DND-41 (cell line): ENCODE data around the gene ARL16.

Source experiments
- ATAC-seq: fragments of 200-7000 bp; cut with Tn5 transposase; 3 replicates; pipeline ENCODE4 v1.9.1; 2021; ENCODE audit warnings: low read depth; ENCODE audit not compliant: insufficient read depth
- DNase-seq: peaks from one replicate; pipeline ENCODE4 v3.0.0-alpha.2; 2020
- H2AFZ ChIP-seq: 2 replicates; pipeline ENCODE4 v1.6.0; 2012; ENCODE audit warnings: low read depth, low read length
- H3K27ac ChIP-seq: 2 replicates; pipeline ENCODE4 v1.5.1; 2012; ENCODE audit warnings: low read length, inconsistent platforms
- H3K27me3 ChIP-seq: fragments of 200-600 bp; sonication (generic); 2 replicates; pipeline ENCODE4 v1.6.0; 2012; ENCODE audit warnings: low read length, mild to moderate bottlenecking, inconsistent platforms; ENCODE audit not compliant: insufficient read depth, poor library complexity
- H3K36me3 ChIP-seq: 2 replicates; pipeline ENCODE4 v1.5.1; 2012; ENCODE audit warnings: low read length, inconsistent platforms; ENCODE audit not compliant: insufficient read depth
- H3K4me1 ChIP-seq: 2 replicates; pipeline ENCODE4 v1.5.1; 2012; ENCODE audit warnings: mild to moderate bottlenecking, low read length; ENCODE audit not compliant: insufficient read depth
- H3K4me2 ChIP-seq: 2 replicates; pipeline ENCODE4 v1.6.0; 2012; ENCODE audit warnings: mild to moderate bottlenecking, moderate library complexity, low read length, inconsistent platforms; ENCODE audit not compliant: insufficient read depth
- H3K4me3 ChIP-seq, 2 experiments: fragments of 200-600 bp in 1 of 2; shearing (Covaris generic) in 1 of 2; 2 replicates each; pipeline ENCODE4 v1.5.1; 2012 to 2016; ENCODE audit warnings: inconsistent platforms in 2 of 2, low read length in 2 of 2, mild to moderate bottlenecking in 2 of 2, low read depth in 1 of 2, moderate library complexity in 1 of 2
- H3K79me2 ChIP-seq: 2 replicates; pipeline ENCODE4 v1.6.0; 2012; ENCODE audit warnings: low read length, inconsistent platforms; ENCODE audit not compliant: insufficient read depth
- H3K9ac ChIP-seq: 2 replicates; pipeline ENCODE4 v1.6.0; 2012; ENCODE audit warnings: low read depth, mild to moderate bottlenecking, inconsistent platforms, low read length, moderate library complexity
- H3K9me3 ChIP-seq: 2 replicates; pipeline ENCODE4 v1.5.1; 2012; ENCODE audit warnings: low read length, moderate library complexity, mild to moderate bottlenecking, inconsistent platforms; ENCODE audit not compliant: insufficient read depth, severe bottlenecking
- H4K20me1 ChIP-seq: 2 replicates; pipeline ENCODE4 v1.6.0; 2012; ENCODE audit warnings: low read length; ENCODE audit not compliant: insufficient read depth
- CTCF ChIP-seq: IDR thresholded peaks from 2 replicates; pipeline ENCODE4 v1.5.1; 2012; ENCODE audit warnings: borderline replicate concordance, low read length, moderate library complexity, mild to moderate bottlenecking; ENCODE audit not compliant: poor library complexity, severe bottlenecking; ENCODE audit errors: extremely low read depth
- EZH2 ChIP-seq: IDR thresholded peaks from 3 replicates; pipeline ENCODE4 v1.6.1; 2012; ENCODE audit warnings: borderline replicate concordance, low read depth, mild to moderate bottlenecking, moderate library complexity, low read length, inconsistent platforms; ENCODE audit not compliant: severe bottlenecking

ARL16 gene

GRCh38 chr17:81673561-81674258 lies 9.9 kb downstream of the ARL16 start:
- no peaks in the 10 kb centered on the region for H3K9me3 ChIP-seq
- H3K4me3 ChIP-seq, result no peak overlapping the region
- no peak overlapping the region for H3K4me2 ChIP-seq
- H3K27ac ChIP-seq, result no peak overlapping the region
- no peaks in the 10 kb centered on the region for H3K4me1 ChIP-seq
- peaks cover 13% of the 10 kb centered on the region for H4K20me1 ChIP-seq
- H2AFZ ChIP-seq, result no peak overlapping the region
- no peak for DNase-seq
- H3K27me3 ChIP-seq, result no peaks in the 10 kb centered on the region
- H3K9ac ChIP-seq, result no peak overlapping the region
- peaks cover 62% of the 10 kb centered on the region for H3K36me3 ChIP-seq
- ATAC-seq, result 0 out of 3 replicates have a peak, but pooled peaks have one; percentile 8
- H3K79me2 ChIP-seq, result peaks cover 17% of the 10 kb centered on the region
- TF ChIP-seq CTCF (no peak), EZH2 (no peak)

GRCh38 chr17:81672954-81673353 lies 10.6 kb downstream of the ARL16 start:
- DNase-seq, result no peak
- Histone ChIP-seq H3K79me2 (peaks cover 25% of the 10 kb centered on the region), H3K4me2 (no peak overlapping the region), H3K27me3 (no peaks in the 10 kb centered on the region), H3K4me3 (no peak overlapping the region), H3K9me3 (no peaks in the 10 kb centered on the region), H2AFZ (no peak overlapping the region), H3K4me1 (peaks cover 7% of the 10 kb centered on the region), H4K20me1 (peaks cover 13% of the 10 kb centered on the region), H3K9ac (no peak overlapping the region), H3K36me3 (peaks cover 70% of the 10 kb centered on the region), H3K27ac (no peak overlapping the region)
- no peak for ATAC-seq
- TF ChIP-seq EZH2 (no peak), CTCF (no peak)

- no peak overlapping the region for H2AFZ ChIP-seq
- peaks cover 13% of the 10 kb centered on the region for H4K20me1 ChIP-seq
- H3K9ac ChIP-seq, result no peak overlapping the region
- no peaks in the 10 kb centered on the region for H3K27me3 ChIP-seq
- no peak for TF ChIP-seq EZH2
- peaks cover 74% of the 10 kb centered on the region for H3K36me3 ChIP-seq
- H3K4me1 ChIP-seq, result peaks cover 12% of the 10 kb centered on the region
- DNase-seq (no peak), ATAC-seq (no peak)
- H3K4me2 ChIP-seq, result no peak overlapping the region
- no peaks in the 10 kb centered on the region for H3K9me3 ChIP-seq
- no peak overlapping the region for H3K27ac ChIP-seq
- H3K4me3 ChIP-seq, result no peak overlapping the region
- peaks cover 29% of the 10 kb centered on the region for H3K79me2 ChIP-seq
These were observed 11.1 kb downstream of the ARL16 start for GRCh38 chr17:81672504-81672903.

GRCh38 chr17:81667754-81668153 lies 15.8 kb downstream of the ARL16 start:
- no peak for ATAC-seq
- Histone ChIP-seq H3K27me3 (no peaks in the 10 kb centered on the region), H3K9ac (peak overlapping the region; percentile 99), H3K79me2 (peaks cover 53% of the 10 kb centered on the region), H3K4me3 (peak overlapping the region in 1 of 2 experiments; percentile 52; a peak in 3 of 4 replicates), H3K4me1 (peaks cover 31% of the 10 kb centered on the region), H3K27ac (0 out of 2 replicates have a peak overlapping the region, but pooled peaks have one; percentile 2), H3K9me3 (no peaks in the 10 kb centered on the region), H3K36me3 (peaks cover 72% of the 10 kb centered on the region), H3K4me2 (peak overlapping the region; percentile 98), H4K20me1 (peaks cover 6% of the 10 kb centered on the region), H2AFZ (no peak overlapping the region)
- DNase-seq, result peak; percentile 40
- TF ChIP-seq CTCF (peak; percentile 52), EZH2 (no peak)
